Measurements from ENCODE around the gene ADIPOR2.
"Not testable (repeated sequence)": the region's sequence is repeated elsewhere in the genome, so short reads cannot be mapped to it uniquely, and the experiment has no call there.

Gene ADIPOR2

GRCh38 chr12:1815108-1815507, 124.2 kb downstream of the ADIPOR2 start:
- ChIA-PET POLR2A (no interaction called here), CTCF (interaction anchor here (1.5 to 1.6 kb wide), 2 partner anchors 13 to 125 kb away, joined by 5 read pairs; no protein-coding TSS in a partner anchor)
- TF ChIP-seq CTCF (IDR thresholded peaks at IDR 0.05; ENCODE audit: insufficient read depth, low read length, missing control alignments) = no peak
- H3K4me3 ChIP-seq (ENCODE audit: low read depth, low read length) = no peak overlapping the region
- no peak for DNase-seq (ENCODE audit: low read depth, low spot score)

GRCh38 chr12:1815814-1816729, 125.2 kb downstream of the ADIPOR2 start:
- ChIA-PET POLR2A (no interaction called here), CTCF (interaction anchor here (1.0 to 1.6 kb wide), 3 partner anchors 124 to 163 kb away, joined by 5 to 6 read pairs (median 5); no protein-coding TSS in a partner anchor)
- TF ChIP-seq CTCF (IDR thresholded peaks at IDR 0.05; ENCODE audit: insufficient read depth, low read length, missing control alignments) = no peak
- DNase-seq (ENCODE audit: low read depth, low spot score) = no peak
- H3K4me3 ChIP-seq (ENCODE audit: low read depth, low read length) = no peak overlapping the region

- no peak overlapping the region for H3K4me3 ChIP-seq (ENCODE audit: low read depth, low read length)
- CTCF ChIA-PET = interaction anchor here (1.0 to 1.6 kb wide), 2 partner anchors 123 to 164 kb away, joined by 5 to 6 read pairs; no protein-coding TSS in a partner anchor
- DNase-seq (ENCODE audit: low read depth, low spot score) = no peak
- POLR2A ChIA-PET = no interaction called here
- no peak for TF ChIP-seq CTCF (IDR thresholded peaks at IDR 0.05; ENCODE audit: insufficient read depth, low read length, missing control alignments)
Measured at GRCh38 chr12:1816730-1817348, 126.0 kb downstream of the ADIPOR2 start.

GRCh38 chr12:1817928-1818327, 127.1 kb downstream of the ADIPOR2 start:
- POLR2A ChIA-PET; CTCF ChIA-PET; H3K4me3 ChIP-seq (ENCODE audit: low read depth, low read length); DNase-seq (ENCODE audit: low read depth, low spot score): not testable (repeated sequence)

- TF ChIP-seq CTCF (IDR thresholded peaks at IDR 0.05; ENCODE audit: insufficient read depth, low read length, missing control alignments) = no peak
- ChIA-PET CTCF (interaction anchor here (1.0 kb wide), 1 partner anchor 12 kb away, joined by 3 read pairs; no protein-coding TSS in a partner anchor), POLR2A (no interaction called here)
- H3K4me3 ChIP-seq (ENCODE audit: low read depth, low read length) = no peak overlapping the region
- no peak for DNase-seq (ENCODE audit: low read depth, low spot score)
Measured at GRCh38 chr12:1819050-1819449, 128.2 kb downstream of the ADIPOR2 start.

GRCh38 chr12:1819571-1819970, 128.7 kb downstream of the ADIPOR2 start:
- TF ChIP-seq CTCF (IDR thresholded peaks at IDR 0.05; ENCODE audit: insufficient read depth, low read length, missing control alignments) = no peak
- ChIA-PET POLR2A (no interaction called here), CTCF (interaction anchor here (1.0 kb wide), 1 partner anchor 12 kb away, joined by 3 read pairs; no protein-coding TSS in a partner anchor)
- no peak for DNase-seq (ENCODE audit: low read depth, low spot score)
- H3K4me3 ChIP-seq (ENCODE audit: low read depth, low read length) = no peak overlapping the region

Data from AG04449 (cell line).